ENCODE measurements around the gene CELA1.
"Not testable (repeated sequence)": the region's sequence is repeated elsewhere in the genome, so short reads cannot be mapped to it uniquely, and the experiment has no call there.

CELA1 gene

GRCh38 chr12:51318057-51318806 is 28.2 kb downstream of the CELA1 start:
- not testable (repeated sequence) for DNase-seq (ENCODE audit: low spot score)

- DNase-seq (ENCODE audit: low spot score), result no peak
These were observed 35.1 kb downstream of the CELA1 start for GRCh38 chr12:51311389-51311788.

GRCh38 chr12:51307655-51308593 is 38.6 kb downstream of the CELA1 start:
- no peak for DNase-seq (ENCODE audit: low spot score)

GRCh38 chr12:51306507-51306906 is 40.0 kb downstream of the CELA1 start:
- DNase-seq (ENCODE audit: low spot score), result no peak

GRCh38 chr12:51300768-51301167 is 45.7 kb downstream of the CELA1 start:
- DNase-seq (ENCODE audit: low spot score), result not testable (repeated sequence)

GRCh38 chr12:51295651-51296050 is 50.8 kb downstream of the CELA1 start:
- no peak for DNase-seq (ENCODE audit: low spot score)

- not testable (repeated sequence) for DNase-seq (ENCODE audit: low spot score)
These were observed 52.4 kb downstream of the CELA1 start for GRCh38 chr12:51294097-51294496.

GRCh38 chr12:51293696-51294095 is 52.8 kb downstream of the CELA1 start:
- DNase-seq (ENCODE audit: low spot score), result no peak

- DNase-seq (ENCODE audit: low spot score), result peak; percentile 43
These were observed 54.6 kb downstream of the CELA1 start for GRCh38 chr12:51291603-51292513.

GRCh38 chr12:51285843-51286242 is 60.6 kb downstream of the CELA1 start:
- no peak for DNase-seq (ENCODE audit: low spot score)

- no peak for DNase-seq (ENCODE audit: low spot score)
These were observed 65.1 kb downstream of the CELA1 start for GRCh38 chr12:51281202-51281924.
